ENCODE data around the gene CMAS. TPM values are rescaled to one million over a fixed set of nuclear protein-coding genes. Genes with fewer than 3 reads are reported as not detected.

Gene CMAS
- total and polyA plus RNA-seq, 2 experiments from 2014 or later, result 53.7 to 79.9 TPM

GRCh38 chr12:22039361-22039760 lies 6.7 kb upstream of the CMAS start:
- no peak for DNase-seq (ENCODE audit: low spot score)
- Histone ChIP-seq H2AFZ (no peak overlapping the region), H3K4me2 (no peak overlapping the region), H3K27ac (no peak overlapping the region), H3K4me1 (ENCODE audit: insufficient read depth) (peaks cover 8% of the 10 kb centered on the region), H3K27me3 (no peaks in the 10 kb centered on the region), H3K79me2 (no peaks in the 10 kb centered on the region), H4K20me1 (ENCODE audit: insufficient read depth, poor library complexity, severe bottlenecking) (no peaks in the 10 kb centered on the region), H3K36me3 (replicated peaks; ENCODE audit: insufficient read depth, low read depth) (no peaks in the 10 kb centered on the region), H3K4me3 (no peak overlapping the region), H3K9me3 (ENCODE audit: low read depth) (no peaks in the 10 kb centered on the region), H3K9me2 (replicated peaks; ENCODE audit: insufficient read depth) (no peaks in the 10 kb centered on the region)
- WGBS (ENCODE audit: low lambda C conversion rate, missing lambda C conversion rate), result 69% methylated on average over 4 of the region's 4 CpGs
- TF ChIP-seq EZH2phosphoT487 (IDR thresholded peaks at IDR 0.05; ENCODE audit: low read depth, severe bottlenecking, unreplicated experiment) (no peak), EZH2 (IDR thresholded peaks at IDR 0.05; ENCODE audit: borderline replicate concordance) (no peak)
- TF ChIP-seq, protein P1, sequence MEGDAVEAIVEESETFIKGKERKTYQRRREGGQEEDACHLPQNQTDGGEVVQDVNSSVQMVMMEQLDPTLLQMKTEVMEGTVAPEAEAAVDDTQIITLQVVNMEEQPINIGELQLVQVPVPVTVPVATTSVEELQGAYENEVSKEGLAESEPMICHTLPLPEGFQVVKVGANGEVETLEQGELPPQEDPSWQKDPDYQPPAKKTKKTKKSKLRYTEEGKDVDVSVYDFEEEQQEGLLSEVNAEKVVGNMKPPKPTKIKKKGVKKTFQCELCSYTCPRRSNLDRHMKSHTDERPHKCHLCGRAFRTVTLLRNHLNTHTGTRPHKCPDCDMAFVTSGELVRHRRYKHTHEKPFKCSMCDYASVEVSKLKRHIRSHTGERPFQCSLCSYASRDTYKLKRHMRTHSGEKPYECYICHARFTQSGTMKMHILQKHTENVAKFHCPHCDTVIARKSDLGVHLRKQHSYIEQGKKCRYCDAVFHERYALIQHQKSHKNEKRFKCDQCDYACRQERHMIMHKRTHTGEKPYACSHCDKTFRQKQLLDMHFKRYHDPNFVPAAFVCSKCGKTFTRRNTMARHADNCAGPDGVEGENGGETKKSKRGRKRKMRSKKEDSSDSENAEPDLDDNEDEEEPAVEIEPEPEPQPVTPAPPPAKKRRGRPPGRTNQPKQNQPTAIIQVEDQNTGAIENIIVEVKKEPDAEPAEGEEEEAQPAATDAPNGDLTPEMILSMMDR (IDR thresholded peaks at IDR 0.05; ENCODE audit: poor library complexity), result no peak

DNA sequence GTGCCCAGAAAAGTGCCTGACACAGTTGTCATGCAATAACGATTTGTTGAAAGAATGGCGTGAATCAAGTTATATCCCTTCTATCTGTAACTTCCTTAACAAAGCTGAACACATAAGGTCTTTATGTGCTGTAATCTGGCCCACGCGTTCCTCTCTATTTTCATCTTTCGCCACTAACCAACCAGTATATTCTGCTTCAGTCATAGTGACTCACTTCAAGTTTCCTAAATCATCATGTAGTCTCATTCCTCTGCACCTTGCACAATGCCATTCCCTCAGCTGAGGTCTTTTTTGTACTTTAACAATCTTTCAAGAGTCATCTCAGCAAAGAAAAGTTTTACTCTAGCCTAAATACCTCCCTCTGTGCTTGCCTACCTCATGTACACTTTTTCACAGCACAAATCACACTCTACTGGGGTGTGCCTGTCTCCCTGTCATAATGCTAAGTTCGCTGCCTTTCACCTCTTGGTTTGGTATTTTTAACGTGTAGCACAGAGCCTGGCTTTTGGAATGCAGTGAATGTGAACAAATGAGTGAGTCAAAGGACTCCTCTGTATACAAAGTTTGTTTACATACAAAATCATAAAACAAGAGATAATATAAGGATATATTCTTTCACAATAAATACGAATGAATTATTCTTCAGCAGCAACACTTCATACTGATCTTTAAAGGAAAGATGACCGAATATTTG lies 2.9 kb upstream of the CMAS start:
- Histone ChIP-seq H3K4me2 (peak overlapping the region; percentile 48), H3K4me1 (ENCODE audit: insufficient read depth) (peaks cover 19% of the 10 kb centered on the region), H3K9me2 (replicated peaks; ENCODE audit: insufficient read depth) (no peaks in the 10 kb centered on the region), H3K27ac (peak overlapping the region; percentile 68), H4K20me1 (ENCODE audit: insufficient read depth, poor library complexity, severe bottlenecking) (no peaks in the 10 kb centered on the region), H2AFZ (no peak overlapping the region), H3K36me3 (replicated peaks; ENCODE audit: insufficient read depth, low read depth) (no peaks in the 10 kb centered on the region), H3K27me3 (no peaks in the 10 kb centered on the region), H3K4me3 (no peak overlapping the region), H3K79me2 (peaks cover 19% of the 10 kb centered on the region), H3K9me3 (ENCODE audit: low read depth) (no peaks in the 10 kb centered on the region)
- no peak for DNase-seq (ENCODE audit: low spot score)
- TF ChIP-seq, protein P1 (IDR thresholded peaks at IDR 0.05; ENCODE audit: poor library complexity), result no peak
- 75% methylated on average over 9 of the region's 9 CpGs for WGBS (ENCODE audit: low lambda C conversion rate, missing lambda C conversion rate)

- 66% methylated on average over 2 of the region's 2 CpGs for WGBS (ENCODE audit: low lambda C conversion rate, missing lambda C conversion rate)
- Histone ChIP-seq H4K20me1 (ENCODE audit: insufficient read depth, poor library complexity, severe bottlenecking) (no peaks in the 10 kb centered on the region), H3K27me3 (no peaks in the 10 kb centered on the region), H3K9me2 (replicated peaks; ENCODE audit: insufficient read depth) (no peaks in the 10 kb centered on the region), H3K27ac (peak overlapping the region; percentile 68), H2AFZ (no peak overlapping the region), H3K4me1 (ENCODE audit: insufficient read depth) (peaks cover 25% of the 10 kb centered on the region), H3K9me3 (ENCODE audit: low read depth) (no peaks in the 10 kb centered on the region), H3K36me3 (replicated peaks; ENCODE audit: insufficient read depth, low read depth) (no peaks in the 10 kb centered on the region), H3K4me3 (no peak overlapping the region), H3K79me2 (peaks cover 23% of the 10 kb centered on the region), H3K4me2 (peak overlapping the region; percentile 48)
- DNase-seq (ENCODE audit: low spot score), result no peak
- TF ChIP-seq EZH2phosphoT487 (IDR thresholded peaks at IDR 0.05; ENCODE audit: low read depth, severe bottlenecking, unreplicated experiment) (no peak), EZH2 (IDR thresholded peaks at IDR 0.05; ENCODE audit: borderline replicate concordance) (no peak)
- TF ChIP-seq, protein P1 (IDR thresholded peaks at IDR 0.05; ENCODE audit: poor library complexity), result no peak
Observed at GRCh38 chr12:22043943-22044342, 2.1 kb upstream of the CMAS start.
